ENCODE measurements around the gene ZNF804B.

The ZNF804B gene

GRCh38 chr7:89316584-89317251 is 557.2 kb downstream of the ZNF804B start:
- DNase-seq, result no peak

GRCh38 chr7:89332026-89332425 is 572.5 kb downstream of the ZNF804B start:
- DNase-seq, result no peak

GRCh38 chr7:89334797-89335196 is 575.3 kb downstream of the ZNF804B start:
- no peak for DNase-seq

- DNase-seq, result no peak
Observed at GRCh38 chr7:89335490-89335889, 576.0 kb downstream of the ZNF804B start.

- DNase-seq, result no peak
Observed at GRCh38 chr7:89336121-89336520, 576.6 kb downstream of the ZNF804B start.

GRCh38 chr7:89339748-89340147 is 580.2 kb downstream of the ZNF804B start:
- no peak for DNase-seq

GRCh38 chr7:89357121-89357520 is 597.6 kb downstream of the ZNF804B start:
- no peak for DNase-seq

GRCh38 chr7:89377219-89377618 is 617.7 kb downstream of the ZNF804B start:
- DNase-seq, result no peak

- no peak for DNase-seq
Observed at GRCh38 chr7:89385411-89385810, 625.9 kb downstream of the ZNF804B start.
